Activated CD8-positive, alpha-beta memory T cell treated with anti-CD3 and anti-CD28 coated beads, Interleukin-2, amount 10 ng/mL, durations not matched to agents 7 days and 5 days (primary cell): ENCODE measurements around the gene PSMB2. TPM values are rescaled to one million over a fixed set of nuclear protein-coding genes. Genes with fewer than 3 reads are reported as not detected.
A peak's percentile ranks its signal among the peaks of the same experiment; 100 is the strongest.

Experiments used
- ATAC-seq: fragments of 150-1000 bp; cut with Tn5 transposase; one replicate; pipeline ENCODE4 v1.10.0; 2021; ENCODE audit warnings: moderate library complexity
- CTCF ChIA-PET: fragments of 350-600 bp; sonication (Branson Sonifier 250); formaldehyde crosslinking; loops from one replicate; lab custom pipeline; 2021; ENCODE audit warnings: antibody characterized with exemption; lab: Charles Lee
- DNase-seq: peaks from one replicate; pipeline ENCODE4 v3.0.0-alpha.2; 2020
- H3K27ac Mint-ChIP-seq: one replicate; pipeline ENCODE4 v1.8.0; 2021; ENCODE audit warnings: mild to moderate bottlenecking, mixed read lengths
- H3K27me3 Mint-ChIP-seq: one replicate; pipeline ENCODE4 v1.8.0; 2021; ENCODE audit warnings: mixed read lengths
- H3K36me3 Mint-ChIP-seq: one replicate; pipeline ENCODE4 v1.8.0; 2021; ENCODE audit warnings: mild to moderate bottlenecking, mixed read lengths
- H3K4me1 Mint-ChIP-seq: one replicate; pipeline ENCODE4 v1.8.0; 2021; ENCODE audit warnings: mixed read lengths
- H3K4me3 Mint-ChIP-seq: one replicate; pipeline ENCODE4 v1.8.0; 2021; ENCODE audit warnings: mild to moderate bottlenecking, moderate library complexity, mixed read lengths
- H3K9me3 Mint-ChIP-seq: one replicate; pipeline ENCODE4 v1.8.0; 2022; ENCODE audit warnings: low read depth, mixed read lengths
- total RNA-seq, 2 experiments: library from RNA; stranded (reverse); gene quantifications; one replicate each; pipeline ENCODE4 v1.2.3, GENCODE V29; 2021

Gene PSMB2
- total RNA-seq, 2 experiments from 2014 or later, result 88.8 to 103 TPM

DNA sequence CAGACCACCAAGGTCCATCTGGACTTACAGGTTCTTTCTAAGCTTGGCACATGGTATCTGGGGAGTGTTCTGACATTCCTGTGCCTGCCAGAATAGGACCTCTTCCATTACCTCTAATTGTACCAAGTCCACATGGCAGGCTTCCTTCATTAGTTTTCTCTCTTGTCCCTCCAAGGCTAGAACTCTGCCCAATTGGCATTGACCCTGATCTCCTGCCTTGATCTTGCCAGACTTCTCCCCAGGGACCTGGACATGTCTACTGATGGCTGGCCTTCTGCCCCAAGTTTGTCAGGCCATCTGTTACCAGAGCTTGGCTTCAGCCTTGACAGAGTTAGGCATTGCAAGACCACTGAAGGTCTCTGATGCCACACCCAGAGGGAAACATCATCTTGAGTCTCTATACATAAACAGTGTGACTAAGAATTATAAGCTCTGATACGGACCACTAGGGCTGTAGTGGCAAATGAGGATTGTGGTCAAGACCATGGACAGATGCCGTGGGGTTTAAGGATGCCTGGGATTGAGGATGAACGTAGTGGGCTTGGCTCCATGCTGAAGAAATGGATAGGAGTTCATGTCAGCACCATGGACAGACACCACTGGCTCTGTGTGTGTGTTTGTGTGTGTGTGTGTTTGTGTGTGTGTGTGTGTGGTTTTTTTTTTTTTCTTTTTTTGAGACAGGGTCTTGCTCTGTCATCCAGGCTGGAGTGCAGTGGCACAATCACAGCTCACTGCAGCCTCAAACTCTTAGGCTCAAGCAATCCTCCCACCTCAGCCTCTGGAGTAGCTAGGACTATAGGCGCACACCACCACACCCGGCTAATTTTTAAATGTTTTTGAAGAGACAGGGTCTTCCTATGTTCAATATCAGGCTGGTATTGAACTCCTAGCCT, 19.5 kb upstream of the PSMB2 start:
- Mint-ChIP-seq H3K4me1 (no peaks in the 10 kb centered on the region), H3K27ac (no peak overlapping the region), H3K27me3 (peaks cover 9% of the 10 kb centered on the region), H3K4me3 (no peak overlapping the region), H3K36me3 (no peaks in the 10 kb centered on the region), H3K9me3 (no peaks in the 10 kb centered on the region)
- CTCF ChIA-PET, result no interaction called here
- no peak for DNase-seq
- no peak for ATAC-seq

DNA sequence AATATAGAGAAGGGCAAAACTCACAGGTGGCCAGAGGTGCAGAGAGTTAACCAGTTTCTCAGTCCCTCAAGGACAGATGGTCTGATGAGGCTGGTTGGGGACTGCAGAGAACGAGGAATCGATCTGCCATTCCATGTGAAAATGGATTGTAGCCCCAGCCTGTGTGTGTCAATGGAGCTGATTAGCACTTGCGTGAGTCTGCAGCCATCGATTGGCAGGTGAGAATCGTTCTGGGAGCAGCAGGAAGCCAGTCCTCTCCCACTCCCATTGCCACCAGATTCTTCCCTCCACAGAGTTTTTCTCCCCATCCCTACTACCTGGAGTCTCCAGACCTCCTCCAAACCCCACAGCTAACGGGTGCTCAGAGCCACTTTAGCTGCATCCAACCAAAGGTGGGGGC, 18.3 kb upstream of the PSMB2 start:
- DNase-seq (no peak), ATAC-seq (no peak)
- Mint-ChIP-seq H3K27me3 (peaks cover 7% of the 10 kb centered on the region), H3K27ac (no peak overlapping the region), H3K36me3 (no peaks in the 10 kb centered on the region), H3K4me3 (no peak overlapping the region), H3K4me1 (no peaks in the 10 kb centered on the region), H3K9me3 (no peaks in the 10 kb centered on the region)
- CTCF ChIA-PET, result no interaction called here

DNA sequence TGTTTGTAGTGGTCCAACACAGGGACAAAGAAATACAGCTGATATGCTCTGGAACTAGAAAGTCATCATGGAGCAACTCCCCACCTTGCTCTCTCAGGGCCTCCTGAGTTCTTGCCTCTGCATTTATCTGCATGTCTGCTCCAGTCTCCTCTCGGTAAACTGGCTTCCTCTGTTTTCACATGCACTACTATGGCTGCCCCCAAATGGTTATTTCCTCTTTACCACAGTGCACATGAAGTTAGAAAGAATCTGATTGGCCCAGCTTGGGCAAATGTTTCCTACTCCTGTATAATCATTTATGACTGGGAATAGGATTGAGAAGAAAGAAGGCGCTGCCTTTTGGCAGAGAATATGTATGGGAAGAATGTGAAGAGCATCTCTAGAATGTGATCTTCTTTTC, 16.5 kb upstream of the PSMB2 start:
- H3K9me3 Mint-ChIP-seq, result no peaks in the 10 kb centered on the region
- H3K27me3 Mint-ChIP-seq, result peaks cover 5% of the 10 kb centered on the region
- no peak overlapping the region for H3K4me3 Mint-ChIP-seq
- no peaks in the 10 kb centered on the region for H3K4me1 Mint-ChIP-seq
- ATAC-seq (no peak), DNase-seq (no peak)
- CTCF ChIA-PET, result interaction anchor here (1.4 kb wide), 1 partner anchor 58 kb away, joined by 6 read pairs; no protein-coding TSS in a partner anchor
- H3K36me3 Mint-ChIP-seq, result no peaks in the 10 kb centered on the region
- no peak overlapping the region for H3K27ac Mint-ChIP-seq

DNA sequence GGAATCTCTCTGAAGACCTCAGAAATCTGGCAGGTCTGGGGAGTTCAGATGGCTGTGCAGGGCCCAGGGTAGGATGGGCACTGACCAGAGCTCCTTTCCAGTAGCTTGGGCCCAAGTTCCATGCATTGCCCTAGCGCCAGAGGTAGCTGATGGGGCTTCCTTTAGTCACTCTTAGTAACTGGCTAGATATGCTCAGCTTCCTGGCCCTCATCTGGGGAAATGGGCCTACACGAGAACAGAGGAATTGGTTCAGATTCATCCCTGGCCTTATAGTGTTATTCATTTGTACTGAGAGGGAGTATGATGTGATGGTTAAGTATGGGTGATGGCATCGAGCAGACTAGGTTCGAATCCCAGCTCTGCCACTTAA, 15.5 kb upstream of the PSMB2 start:
- no peak for ATAC-seq
- no peak for DNase-seq
- Mint-ChIP-seq H3K4me1 (no peaks in the 10 kb centered on the region), H3K9me3 (no peaks in the 10 kb centered on the region), H3K36me3 (no peaks in the 10 kb centered on the region), H3K4me3 (no peak overlapping the region), H3K27me3 (peaks cover 11% of the 10 kb centered on the region), H3K27ac (no peak overlapping the region)
- CTCF ChIA-PET, result interaction anchor here (0.5 to 1.4 kb wide), 2 partner anchors 59 to 516 kb away, joined by 3 to 6 read pairs; no protein-coding TSS in a partner anchor

DNA sequence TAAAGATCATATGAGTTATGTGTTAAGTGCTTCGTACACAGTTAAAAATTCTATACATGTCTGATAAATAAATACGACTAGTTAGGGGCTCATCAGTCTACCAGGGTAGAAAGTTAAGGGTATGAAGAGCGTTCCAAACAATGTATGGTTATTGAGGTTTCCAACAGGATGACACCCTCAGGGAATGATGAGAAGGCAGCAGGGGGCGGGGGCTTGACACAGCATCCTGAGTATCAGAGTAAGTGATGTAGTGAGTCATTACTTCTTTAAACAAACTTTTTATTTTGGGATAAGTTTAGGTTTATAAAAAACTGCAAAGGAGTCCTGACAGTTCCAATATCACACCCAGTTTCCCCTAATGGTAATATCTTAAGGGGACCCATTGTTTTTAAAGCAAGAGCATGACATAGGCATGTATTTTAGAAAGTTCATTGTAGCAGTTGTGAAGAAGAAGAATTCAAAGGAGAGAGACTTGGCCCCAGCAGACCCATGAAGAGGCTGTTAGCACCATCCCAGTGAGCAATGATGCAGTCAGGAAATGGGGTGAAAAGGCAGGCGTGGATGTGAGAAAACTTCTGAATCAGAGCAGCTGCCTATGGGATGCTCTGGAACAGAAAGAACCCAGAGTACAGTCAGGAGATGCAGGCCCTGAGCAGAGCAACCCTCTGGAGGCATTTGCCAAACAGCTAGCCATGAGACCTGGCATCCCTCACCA, 15.0 kb upstream of the PSMB2 start:
- H3K4me3 Mint-ChIP-seq, result no peak overlapping the region
- no peaks in the 10 kb centered on the region for H3K4me1 Mint-ChIP-seq
- no peak overlapping the region for H3K27ac Mint-ChIP-seq
- no peaks in the 10 kb centered on the region for H3K9me3 Mint-ChIP-seq
- peaks cover 14% of the 10 kb centered on the region for H3K27me3 Mint-ChIP-seq
- no peaks in the 10 kb centered on the region for H3K36me3 Mint-ChIP-seq
- CTCF ChIA-PET, result no interaction called here
- DNase-seq (no peak), ATAC-seq (no peak)

DNA sequence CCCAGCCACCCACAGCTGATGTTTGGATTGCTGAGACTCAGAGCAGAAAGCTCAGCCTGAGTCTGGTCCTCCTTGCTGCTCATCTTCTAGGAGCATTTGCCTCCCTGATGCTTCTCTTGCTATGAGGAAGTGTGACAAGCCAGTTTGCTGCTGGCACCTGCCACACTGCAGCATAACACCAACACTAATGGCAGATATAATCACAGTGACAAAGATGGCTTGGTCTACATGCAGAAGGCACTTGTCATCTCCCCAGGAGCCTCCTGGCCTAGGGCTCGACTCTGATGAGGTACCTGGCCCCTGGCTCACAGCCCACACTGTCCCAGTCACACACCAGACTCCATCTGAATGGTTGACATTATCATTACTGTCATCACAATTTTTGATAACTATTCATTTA, 13.9 kb upstream of the PSMB2 start:
- H3K9me3 Mint-ChIP-seq, result no peaks in the 10 kb centered on the region
- ATAC-seq (no peak), DNase-seq (no peak)
- CTCF ChIA-PET, result no interaction called here
- H3K27ac Mint-ChIP-seq, result no peak overlapping the region
- no peaks in the 10 kb centered on the region for H3K4me1 Mint-ChIP-seq
- no peak overlapping the region for H3K4me3 Mint-ChIP-seq
- no peaks in the 10 kb centered on the region for H3K36me3 Mint-ChIP-seq
- H3K27me3 Mint-ChIP-seq, result peaks cover 20% of the 10 kb centered on the region

DNA sequence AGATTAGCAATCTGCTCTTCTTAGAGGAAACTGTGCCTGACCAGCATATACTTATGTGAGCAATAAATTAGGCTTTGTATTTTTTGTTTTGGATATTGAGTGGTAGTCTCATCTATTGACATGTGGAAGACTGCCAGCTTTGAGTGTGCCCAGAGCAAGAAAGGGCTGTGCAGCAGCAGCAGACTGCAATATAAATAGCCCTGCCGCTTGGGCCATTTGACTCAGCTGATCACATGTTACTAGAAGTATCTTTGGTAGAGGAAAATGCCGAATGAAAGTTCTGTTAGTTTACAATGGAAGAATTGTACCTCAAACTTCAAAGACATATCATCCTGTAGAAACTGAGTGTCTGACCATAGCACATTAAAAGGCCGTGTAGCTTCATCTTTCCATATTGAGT, 9.1 kb upstream of the PSMB2 start:
- CTCF ChIA-PET, result no interaction called here
- peaks cover 48% of the 10 kb centered on the region for H3K27me3 Mint-ChIP-seq
- DNase-seq (no peak), ATAC-seq (no peak)
- no peaks in the 10 kb centered on the region for H3K9me3 Mint-ChIP-seq
- H3K4me3 Mint-ChIP-seq, result no peak overlapping the region
- no peaks in the 10 kb centered on the region for H3K36me3 Mint-ChIP-seq
- no peak overlapping the region for H3K27ac Mint-ChIP-seq
- H3K4me1 Mint-ChIP-seq, result no peaks in the 10 kb centered on the region

DNA sequence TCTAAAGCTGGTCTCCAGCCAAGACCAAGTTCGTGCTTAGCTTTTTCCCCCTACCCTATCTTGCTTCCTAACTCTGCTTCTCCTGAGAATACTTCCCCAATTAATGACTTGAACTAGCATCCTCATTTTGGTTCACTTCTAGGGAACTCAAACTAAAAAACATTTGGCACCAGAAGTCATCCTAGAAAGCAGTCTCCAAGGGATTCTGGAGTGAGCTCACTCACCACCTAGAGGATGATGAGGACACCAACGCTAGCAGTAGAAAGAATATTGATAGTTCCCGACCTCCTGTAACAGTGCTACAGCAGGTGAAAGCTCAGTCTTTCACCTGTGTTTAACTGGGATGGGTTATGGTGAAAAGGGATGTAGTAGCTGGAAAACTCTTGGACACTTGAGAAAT, 4.7 kb upstream of the PSMB2 start:
- H3K9me3 Mint-ChIP-seq, result no peaks in the 10 kb centered on the region
- peaks cover 2% of the 10 kb centered on the region for H3K36me3 Mint-ChIP-seq
- CTCF ChIA-PET, result interaction anchor here (1.0 to 1.3 kb wide), 4 partner anchors 69 to 133 kb away, joined by 3 to 8 read pairs (median 4); partner anchors contain the start of gene CLSPN
- peaks cover 10% of the 10 kb centered on the region for H3K4me1 Mint-ChIP-seq
- H3K4me3 Mint-ChIP-seq, result no peak overlapping the region
- H3K27me3 Mint-ChIP-seq, result peaks cover 54% of the 10 kb centered on the region
- no peak for ATAC-seq
- no peak overlapping the region for H3K27ac Mint-ChIP-seq
- DNase-seq, result no peak

GRCh38 chr1:35644204-35644603, 2.9 kb upstream of the PSMB2 start:
- H3K9me3 Mint-ChIP-seq, result no peaks in the 10 kb centered on the region
- no peak overlapping the region for H3K4me3 Mint-ChIP-seq
- H3K4me1 Mint-ChIP-seq, result peaks cover 22% of the 10 kb centered on the region
- peaks cover 2% of the 10 kb centered on the region for H3K36me3 Mint-ChIP-seq
- ATAC-seq, result no peak
- peaks cover 42% of the 10 kb centered on the region for H3K27me3 Mint-ChIP-seq
- H3K27ac Mint-ChIP-seq, result no peak overlapping the region
- CTCF ChIA-PET, result interaction anchor here (0.9 to 1.5 kb wide), 3 partner anchors 62 to 76 kb away, joined by 3 to 4 read pairs (median 3); no protein-coding TSS in a partner anchor
- DNase-seq, result no peak

DNA sequence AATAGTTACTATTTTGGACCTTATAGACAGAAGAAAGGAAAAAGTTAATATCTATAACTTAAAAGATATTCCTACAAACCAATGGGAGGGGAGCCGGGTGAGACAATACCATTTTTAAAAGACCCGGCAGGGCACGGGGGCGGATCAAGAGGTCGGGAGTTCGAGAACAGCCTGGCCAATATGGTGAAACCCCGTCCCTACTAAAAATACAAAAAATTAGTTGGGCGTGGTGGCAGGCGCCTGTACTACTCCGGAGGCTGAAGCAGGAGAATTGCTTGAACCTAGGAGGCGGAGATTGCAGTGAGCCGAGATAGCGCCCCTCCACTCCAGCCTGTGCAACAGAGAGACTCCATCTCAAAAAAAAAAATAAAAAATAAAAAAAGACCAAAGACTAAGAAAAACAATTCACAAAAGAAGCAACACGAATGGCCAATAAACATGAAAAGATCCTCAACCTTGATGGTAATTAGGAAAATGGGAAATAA, 1.2 kb upstream of the PSMB2 start:
- peaks cover 34% of the 10 kb centered on the region for H3K4me1 Mint-ChIP-seq

GRCh38 chr1:35640380-35641232, 720 bp downstream of the PSMB2 start:
- peaks cover 44% of the 10 kb centered on the region for H3K4me1 Mint-ChIP-seq
- no peak for ATAC-seq

More for the DNA sequence above, 1.2 kb upstream of the PSMB2 start:
- no peaks in the 10 kb centered on the region for H3K9me3 Mint-ChIP-seq
- DNase-seq, result peak; percentile 42
- no peak for ATAC-seq
- CTCF ChIA-PET, result interaction anchor here (0.7 to 1.2 kb wide), 4 partner anchors 65 to 771 kb away, joined by 3 to 4 read pairs (median 3); no protein-coding TSS in a partner anchor
- peaks cover 38% of the 10 kb centered on the region for H3K27me3 Mint-ChIP-seq
- peaks cover 10% of the 10 kb centered on the region for H3K36me3 Mint-ChIP-seq
- peak overlapping the region; percentile 100 for H3K27ac Mint-ChIP-seq
- H3K4me3 Mint-ChIP-seq, result peak overlapping the region; percentile 100

DNA sequence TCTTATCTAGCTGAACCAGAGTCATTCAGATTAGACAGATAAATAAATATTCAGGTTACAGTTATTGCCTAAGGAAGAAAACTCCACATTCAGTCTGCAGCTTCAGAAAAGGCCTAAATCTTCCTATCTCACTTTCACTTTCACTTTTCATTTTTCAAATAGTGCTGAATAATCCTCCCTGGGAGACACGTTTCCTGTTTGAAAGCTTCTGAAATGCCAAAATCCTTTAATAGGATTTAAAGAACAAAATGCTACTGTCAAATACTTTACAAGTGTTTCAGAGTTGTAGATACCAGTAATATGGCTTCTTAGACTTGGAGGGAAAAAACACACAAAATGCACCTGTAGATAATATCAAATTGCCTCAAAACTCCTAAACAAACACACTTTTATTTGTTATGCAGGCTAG, 3.9 kb downstream of the PSMB2 start:
- Mint-ChIP-seq H3K27ac (peak overlapping the region; percentile 98), H3K36me3 (peaks cover 31% of the 10 kb centered on the region), H3K27me3 (no peaks in the 10 kb centered on the region), H3K4me1 (peaks cover 42% of the 10 kb centered on the region), H3K9me3 (no peaks in the 10 kb centered on the region), H3K4me3 (peak overlapping the region; percentile 85)
- DNase-seq, result no peak
- no peak for ATAC-seq
- CTCF ChIA-PET, result interaction anchor here (0.8 to 2.1 kb wide), 6 partner anchors 27 to 784 kb away, joined by 3 to 8 read pairs (median 4); no protein-coding TSS in a partner anchor

More at GRCh38 chr1:35640380-35641232, 720 bp downstream of the PSMB2 start:
- peak; percentile 40 for DNase-seq
- Mint-ChIP-seq H3K36me3 (peaks cover 19% of the 10 kb centered on the region), H3K4me3 (peak overlapping the region; percentile 100), H3K9me3 (no peaks in the 10 kb centered on the region), H3K27ac (peak overlapping the region; percentile 100), H3K27me3 (peaks cover 21% of the 10 kb centered on the region)
- CTCF ChIA-PET, result interaction anchor here (1.3 kb wide), 1 partner anchor 75 kb away, joined by 3 read pairs; no protein-coding TSS in a partner anchor
